Kidney (tissue), 14 donors: Measurements from ENCODE around the gene KMT2E. TPM values are rescaled to one million over a fixed set of nuclear protein-coding genes. Genes with fewer than 3 reads are reported as not detected.

Experiments
- DNase-seq, 5 donors: peaks; one replicate each; pipeline ENCODE4 v3.0.0-alpha.2; 2013 to 2020
- FAIRE-seq: peaks from 2 replicates; lab custom pipeline; 2012; peaks lifted over from hg19 to GRCh38; lab: Jason Lieb, UNC
- H3K27ac ChIP-seq, 2 donors: one replicate each; pipeline ENCODE4 v1.7.0; 2013; ENCODE audit warnings: low read depth in 2 of 2, low read length in 2 of 2, inconsistent platforms in 1 of 2
- H3K27me3 ChIP-seq: one replicate; pipeline ENCODE4 v1.7.1; 2013; ENCODE audit warnings: low read length, inconsistent platforms; ENCODE audit not compliant: control insufficient read depth, insufficient read depth
- H3K36me3 ChIP-seq, 3 donors: one replicate each; pipeline versions ENCODE4 v1.7.0 to v1.7.1; 2013; ENCODE audit warnings: low read length in 3 of 3, control low read depth in 1 of 3, inconsistent platforms in 1 of 3; ENCODE audit not compliant: insufficient read depth in 3 of 3, control insufficient read depth in 2 of 3
- H3K4me1 ChIP-seq, 3 donors: one replicate each; pipeline versions ENCODE4 v1.7.0 to v1.7.1; 2013; ENCODE audit warnings: low read length in 3 of 3, inconsistent platforms in 1 of 3, low read depth in 1 of 3; ENCODE audit not compliant: control insufficient read depth in 2 of 3, insufficient read depth in 2 of 3
- H3K4me3 ChIP-seq, 3 donors: one replicate each; pipeline versions ENCODE4 v1.7.0 to v1.8.1; 2013; ENCODE audit warnings: low read length in 3 of 3, control low read depth in 1 of 3, inconsistent platforms in 1 of 3
- H3K9ac ChIP-seq, 3 donors: one replicate each; pipeline versions ENCODE4 v1.7.0 to v1.7.1; 2013; ENCODE audit warnings: low read length in 3 of 3, control low read depth in 1 of 3, inconsistent platforms in 1 of 3
- H3K9me3 ChIP-seq, 3 donors: one replicate each; pipeline versions ENCODE4 v1.7.0 to v1.7.1; 2013; ENCODE audit warnings: low read length in 3 of 3, control low read depth in 1 of 3, inconsistent platforms in 1 of 3; ENCODE audit not compliant: control insufficient read depth in 2 of 3, insufficient read depth in 1 of 3
- intact Hi-C: fragments of 100-400 bp; cut with DNase I; formaldehyde crosslinking; loops from one replicate; pipeline ENCODE4 v1.11.1; 2022
- polyA plus RNA-seq: library from polyadenylated mRNA; stranded (reverse); fragments of 350-450 nt; fragmentation: Illumina TruSeq; extraction: RNeasy Lipid Tissue Mini Kit (QIAGEN cat#74804); gene quantifications from one replicate; pipeline ENCODE4 v1.2.3, GENCODE V29; 2014; ENCODE audit warnings: low read depth, low replicate concordance; ENCODE audit not compliant: insufficient read depth
- total RNA-seq: library from RNA; stranded (reverse); fragmentation: NEBNext Ultra II Directional; extraction: Animal tissue kit (Norgen Biotek cat#: 25700); gene quantifications from one replicate; pipeline ENCODE4 v1.2.1, GENCODE V29; 2021
- TF ChIP-seq, protein P1 (sequence below): IDR thresholded peaks from 3 replicates; pipeline ENCODE4 v1.5.1; 2012; ENCODE audit warnings: mild to moderate bottlenecking, moderate library complexity, borderline replicate concordance; ENCODE audit not compliant: insufficient read depth; ENCODE audit errors: extremely low read depth
- donor health status: control.
- donor health status: control.
- donor health status: control.
- donor health status: control.
- donor health status: control.
- donor health status: DM: yes; HTN: yes; CAD: no.
- donor health status: Normal renal cell carcinoma (clear cell type).

Gene KMT2E
- total and polyA plus RNA-seq, 2 donors from 2014 or later: 7.2 to 106 TPM

DNA sequence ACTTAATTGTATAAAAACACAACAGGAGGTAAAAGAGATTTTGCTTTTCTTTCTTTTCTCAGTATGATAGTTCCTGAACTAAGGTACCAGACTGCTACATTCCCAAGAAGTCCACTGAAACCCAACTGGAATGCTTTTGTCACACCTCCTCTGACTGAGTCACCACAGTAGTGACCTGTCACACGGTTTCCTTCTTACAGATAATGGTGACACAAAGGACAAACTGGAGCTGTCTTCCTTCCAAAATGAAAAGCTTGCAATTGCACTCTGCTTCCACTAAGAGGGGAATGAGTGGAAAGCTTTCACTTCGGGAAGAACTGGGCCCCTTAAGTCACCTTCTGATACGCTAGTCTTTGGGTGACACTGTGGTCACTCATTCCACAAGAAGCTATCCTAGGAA is 122.2 kb downstream of the KMT2E start:
- Histone ChIP-seq H3K27me3 (no peaks in the 10 kb centered on the region), H3K9ac (no peak overlapping the region), H3K4me1 (peaks cover 0 to 6% (median 0%) of the 10 kb centered on the region in 3 donors), H3K36me3 (peaks cover 0 to 18% (median 0%) of the 10 kb centered on the region in 3 donors), H3K27ac (no peak overlapping the region), H3K9me3 (no peaks in the 10 kb centered on the region), H3K4me3 (no peak overlapping the region)
- intact Hi-C loops: no loop called here
- DNase-seq: no peak
- TF ChIP-seq, protein P1, sequence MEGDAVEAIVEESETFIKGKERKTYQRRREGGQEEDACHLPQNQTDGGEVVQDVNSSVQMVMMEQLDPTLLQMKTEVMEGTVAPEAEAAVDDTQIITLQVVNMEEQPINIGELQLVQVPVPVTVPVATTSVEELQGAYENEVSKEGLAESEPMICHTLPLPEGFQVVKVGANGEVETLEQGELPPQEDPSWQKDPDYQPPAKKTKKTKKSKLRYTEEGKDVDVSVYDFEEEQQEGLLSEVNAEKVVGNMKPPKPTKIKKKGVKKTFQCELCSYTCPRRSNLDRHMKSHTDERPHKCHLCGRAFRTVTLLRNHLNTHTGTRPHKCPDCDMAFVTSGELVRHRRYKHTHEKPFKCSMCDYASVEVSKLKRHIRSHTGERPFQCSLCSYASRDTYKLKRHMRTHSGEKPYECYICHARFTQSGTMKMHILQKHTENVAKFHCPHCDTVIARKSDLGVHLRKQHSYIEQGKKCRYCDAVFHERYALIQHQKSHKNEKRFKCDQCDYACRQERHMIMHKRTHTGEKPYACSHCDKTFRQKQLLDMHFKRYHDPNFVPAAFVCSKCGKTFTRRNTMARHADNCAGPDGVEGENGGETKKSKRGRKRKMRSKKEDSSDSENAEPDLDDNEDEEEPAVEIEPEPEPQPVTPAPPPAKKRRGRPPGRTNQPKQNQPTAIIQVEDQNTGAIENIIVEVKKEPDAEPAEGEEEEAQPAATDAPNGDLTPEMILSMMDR: no peak
- FAIRE-seq: no peak

DNA sequence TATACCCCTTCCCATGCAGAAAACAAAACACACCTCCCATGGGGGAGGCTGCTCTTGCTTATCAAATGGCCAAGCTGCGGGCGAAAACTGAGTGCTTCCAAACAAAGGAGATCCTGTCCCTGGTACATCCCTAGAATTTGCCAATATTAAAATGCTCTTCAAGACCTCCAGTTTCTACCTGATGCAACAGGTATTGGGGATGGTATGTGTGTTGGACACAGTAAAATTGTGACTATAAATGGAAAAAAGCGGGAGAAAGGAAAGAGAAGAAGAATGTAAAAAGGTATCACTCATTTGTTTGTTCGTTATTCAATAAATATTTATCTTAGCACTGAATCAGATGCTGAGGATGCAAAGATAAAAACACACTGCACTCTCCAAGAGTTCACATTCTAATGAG is 123.9 kb downstream of the KMT2E start:
- intact Hi-C loops: no loop called here
- Histone ChIP-seq H3K4me1 (no peaks in the 10 kb centered on the region), H3K27me3 (no peaks in the 10 kb centered on the region), H3K9me3 (no peaks in the 10 kb centered on the region), H3K4me3 (no peak overlapping the region), H3K27ac (no peak overlapping the region), H3K9ac (no peak overlapping the region), H3K36me3 (peaks cover 0 to 20% (median 6%) of the 10 kb centered on the region in 3 donors)
- TF ChIP-seq, protein P1: no peak
- DNase-seq (no peak), FAIRE-seq (no peak)

DNA sequence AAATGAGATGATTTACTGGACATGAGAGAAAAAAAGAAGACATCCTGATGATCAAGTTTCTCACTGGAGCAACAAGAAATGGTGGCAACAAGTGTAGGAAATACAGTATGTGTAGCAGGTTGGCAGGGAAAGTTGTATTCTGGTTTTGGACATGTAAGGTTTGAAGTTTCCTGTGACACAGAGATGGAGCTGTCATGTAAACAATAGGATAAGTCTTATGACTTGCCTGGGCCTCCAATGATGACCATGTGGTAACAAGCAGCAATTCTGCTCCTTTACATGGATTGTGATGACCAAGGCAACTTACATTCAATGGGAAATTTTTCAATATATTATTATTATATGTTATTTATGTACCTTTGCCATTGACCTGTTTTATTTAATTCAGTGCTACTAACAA is 125.4 kb downstream of the KMT2E start:
- Histone ChIP-seq H3K4me1 (no peaks in the 10 kb centered on the region), H3K36me3 (peaks cover 0 to 20% (median 6%) of the 10 kb centered on the region in 3 donors), H3K4me3 (no peak overlapping the region), H3K9me3 (no peaks in the 10 kb centered on the region), H3K9ac (no peak overlapping the region), H3K27me3 (no peaks in the 10 kb centered on the region), H3K27ac (no peak overlapping the region)
- TF ChIP-seq, protein P1: no peak
- intact Hi-C loops: no loop called here
- DNase-seq: no peak
- no peak for FAIRE-seq

DNA sequence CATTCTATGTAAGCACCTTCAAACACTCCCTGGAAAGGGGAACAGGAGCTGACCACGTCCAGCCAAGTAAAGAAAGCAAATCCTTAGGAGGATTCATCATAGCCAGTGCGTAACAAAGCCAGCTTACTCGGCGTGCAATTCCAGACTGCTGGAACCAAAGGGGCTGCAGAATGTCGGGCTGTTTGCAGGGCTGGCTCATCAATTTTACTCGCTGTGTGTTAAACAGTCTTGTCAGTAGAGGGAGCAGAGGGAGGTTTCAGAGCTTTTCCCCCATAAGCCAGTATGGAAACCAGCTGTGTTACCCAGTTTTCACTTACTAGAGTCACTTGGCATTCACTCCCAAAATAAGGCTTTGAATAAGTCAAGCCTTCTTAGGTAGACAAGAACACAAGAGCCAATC is 127.1 kb downstream of the KMT2E start:
- no peak overlapping the region for H3K27ac ChIP-seq
- peaks cover 0 to 20% (median 6%) of the 10 kb centered on the region in 3 donors for H3K36me3 ChIP-seq
- intact Hi-C loops: no loop called here
- H3K9me3 ChIP-seq: no peaks in the 10 kb centered on the region
- no peaks in the 10 kb centered on the region for H3K4me1 ChIP-seq
- no peaks in the 10 kb centered on the region for H3K27me3 ChIP-seq
- H3K4me3 ChIP-seq: no peak overlapping the region
- DNase-seq (peak in 2 of 5 donors; percentile 33 to 56), FAIRE-seq (no peak)
- TF ChIP-seq, protein P1: peak; percentile 28
- no peak overlapping the region for H3K9ac ChIP-seq
